A549 (cell line): ENCODE data around the gene TEKT5.

Experiments used
- BCL3 ChIP-seq: fragments of >200 bp; sonication (Bioruptor Twin); formaldehyde crosslinking; IDR thresholded peaks from 3 replicates; pipeline ENCODE4 v1.6.1; 2016
- BHLHE40 ChIP-seq: IDR thresholded peaks from 2 replicates; pipeline ENCODE4 v1.6.1; 2012; ENCODE audit warnings: low read depth, low read length, inconsistent platforms
- CHD2 ChIP-seq: fragments of 150-350 bp; IDR thresholded peaks from 2 replicates; pipeline ENCODE4 v1.6.1; 2014; ENCODE audit warnings: low read length; ENCODE audit not compliant: partially characterized antibody
- CTCF ChIP-seq: fragments of >200 bp; sonication (Bioruptor Twin); formaldehyde crosslinking; IDR thresholded peaks from 3 replicates; pipeline ENCODE4 v1.5.1; 2016
- ELK1 ChIP-seq: fragments of 150-350 bp; IDR thresholded peaks from 2 replicates; pipeline ENCODE4 v1.6.1; 2014; ENCODE audit warnings: low read depth, mild to moderate bottlenecking, low read length
- GATA3 ChIP-seq: IDR thresholded peaks from 2 replicates; pipeline ENCODE4 v1.6.1; 2012; ENCODE audit warnings: borderline replicate concordance
- JUN ChIP-seq, 2 experiments: fragments of >200 bp; sonication (Bioruptor Twin); formaldehyde crosslinking; IDR thresholded peaks; 2 replicates in 1 of 2; 3 replicates in 1 of 2; pipeline ENCODE4 v1.6.1; 2016 to 2017
- POLR2A ChIP-seq: IDR thresholded peaks from 2 replicates; pipeline ENCODE4 v1.6.1; 2012; ENCODE audit warnings: mild to moderate bottlenecking, low read length
- POLR2AphosphoS2 ChIP-seq: conservative IDR thresholded peaks from 2 replicates; pipeline ENCODE4 v1.6.1; 2012; ENCODE audit warnings: low read length, improper control_type of control experiment, inconsistent platforms
- SMC3 ChIP-seq: fragments of >200 bp; sonication (Bioruptor Twin); formaldehyde crosslinking; IDR thresholded peaks from 3 replicates; pipeline ENCODE4 v1.6.1; 2018; ENCODE audit warnings: inconsistent platforms
- ZNF302 ChIP-seq: fragments of 250-450 bp; sonication (Bioruptor Pico); IDR thresholded peaks from 2 replicates; pipeline ENCODE4 v1.9.0; 2021; ENCODE audit warnings: inconsistent platforms, mild to moderate bottlenecking, moderate library complexity
- ZSCAN20 ChIP-seq: fragments of 250-450 bp; sonication (Bioruptor Pico); IDR thresholded peaks from 2 replicates; pipeline ENCODE4 v1.8.0; 2022; ENCODE audit warnings: mild to moderate bottlenecking, moderate library complexity
- TF ChIP-seq, protein P1 (sequence below): IDR thresholded peaks from 2 replicates; pipeline ENCODE4 v1.6.1; 2012

DNA sequence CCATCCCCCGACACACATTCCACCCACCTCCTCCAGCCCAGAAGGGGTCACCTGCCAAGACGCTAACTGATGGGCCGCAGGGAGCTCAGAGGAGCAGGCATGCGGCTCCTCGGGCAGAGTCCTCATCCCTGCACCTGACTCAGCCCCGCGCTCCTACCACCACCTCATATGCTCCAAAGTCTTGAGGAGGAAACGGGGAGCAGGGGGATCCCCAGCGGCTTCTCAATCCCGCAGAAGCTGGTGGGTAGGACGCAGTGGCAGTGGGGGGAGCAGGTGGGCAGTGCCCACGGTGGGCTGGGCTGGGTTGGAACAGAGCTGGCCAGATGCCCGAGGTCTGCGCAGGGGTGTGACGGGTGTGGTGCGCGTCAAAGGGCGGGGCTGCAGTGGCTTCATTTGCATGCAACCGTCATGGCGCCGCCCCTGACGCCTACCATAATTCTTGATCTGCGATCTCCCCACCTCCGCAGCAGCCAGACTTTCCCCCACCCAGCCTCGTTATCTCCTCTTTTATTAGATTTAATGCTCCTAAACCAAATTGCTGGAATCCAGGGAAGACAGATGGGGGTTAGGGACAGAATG is 75.4 kb downstream of the TEKT5 start:
- TF ChIP-seq CTCF (no peak), POLR2A (no peak), BHLHE40 (no peak), ZSCAN20 (CRISPR knock-in tag) (no peak), JUN (IDR thresholded peaks at IDR 0.05) (no peak), POLR2AphosphoS2 (no peak), GATA3 (no peak), SMC3 (no peak), BCL3 (no peak), ELK1 (no peak), ZNF302 (CRISPR knock-in tag) (no peak), CHD2 (no peak)
- TF ChIP-seq, protein P1, sequence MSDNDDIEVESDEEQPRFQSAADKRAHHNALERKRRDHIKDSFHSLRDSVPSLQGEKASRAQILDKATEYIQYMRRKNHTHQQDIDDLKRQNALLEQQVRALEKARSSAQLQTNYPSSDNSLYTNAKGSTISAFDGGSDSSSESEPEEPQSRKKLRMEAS: no peak
